Measurements from ENCODE around the gene SH2D4B.

SH2D4B gene

GRCh38 chr10:80648106-80648505 is 110.4 kb downstream of the SH2D4B start:
- no peaks in the 10 kb centered on the region for H3K27me3 ChIP-seq (ENCODE audit: insufficient read depth, low read depth)
- no peak overlapping the region for H3K27ac ChIP-seq
- no peak overlapping the region for H3K4me3 ChIP-seq (IDR thresholded peaks at IDR 0.05; ENCODE audit: insufficient read depth, low read depth, low read length)
- TF ChIP-seq, protein P1, sequence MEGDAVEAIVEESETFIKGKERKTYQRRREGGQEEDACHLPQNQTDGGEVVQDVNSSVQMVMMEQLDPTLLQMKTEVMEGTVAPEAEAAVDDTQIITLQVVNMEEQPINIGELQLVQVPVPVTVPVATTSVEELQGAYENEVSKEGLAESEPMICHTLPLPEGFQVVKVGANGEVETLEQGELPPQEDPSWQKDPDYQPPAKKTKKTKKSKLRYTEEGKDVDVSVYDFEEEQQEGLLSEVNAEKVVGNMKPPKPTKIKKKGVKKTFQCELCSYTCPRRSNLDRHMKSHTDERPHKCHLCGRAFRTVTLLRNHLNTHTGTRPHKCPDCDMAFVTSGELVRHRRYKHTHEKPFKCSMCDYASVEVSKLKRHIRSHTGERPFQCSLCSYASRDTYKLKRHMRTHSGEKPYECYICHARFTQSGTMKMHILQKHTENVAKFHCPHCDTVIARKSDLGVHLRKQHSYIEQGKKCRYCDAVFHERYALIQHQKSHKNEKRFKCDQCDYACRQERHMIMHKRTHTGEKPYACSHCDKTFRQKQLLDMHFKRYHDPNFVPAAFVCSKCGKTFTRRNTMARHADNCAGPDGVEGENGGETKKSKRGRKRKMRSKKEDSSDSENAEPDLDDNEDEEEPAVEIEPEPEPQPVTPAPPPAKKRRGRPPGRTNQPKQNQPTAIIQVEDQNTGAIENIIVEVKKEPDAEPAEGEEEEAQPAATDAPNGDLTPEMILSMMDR (conservative IDR thresholded peaks at IDR 0.05; ENCODE audit: low read depth, low read length) = no peak
- no peak overlapping the region for H2AFZ ChIP-seq (ENCODE audit: low read depth)
- H3K9ac ChIP-seq = no peak overlapping the region
- H3K4me2 ChIP-seq = no peak overlapping the region
- no peaks in the 10 kb centered on the region for H3K79me2 ChIP-seq (ENCODE audit: insufficient read depth, low read depth)
- no peaks in the 10 kb centered on the region for H4K20me1 ChIP-seq (ENCODE audit: insufficient read depth)
- no peaks in the 10 kb centered on the region for H3K36me3 ChIP-seq (ENCODE audit: insufficient read depth)
- no peaks in the 10 kb centered on the region for H3K4me1 ChIP-seq (ENCODE audit: low read depth, poor library complexity, severe bottlenecking)

- Histone ChIP-seq H2AFZ (ENCODE audit: low read depth) (no peak overlapping the region), H3K4me1 (ENCODE audit: low read depth, poor library complexity, severe bottlenecking) (no peaks in the 10 kb centered on the region), H3K27ac (no peak overlapping the region), H3K79me2 (ENCODE audit: insufficient read depth, low read depth) (no peaks in the 10 kb centered on the region), H3K4me3 (IDR thresholded peaks at IDR 0.05; ENCODE audit: insufficient read depth, low read depth, low read length) (no peak overlapping the region), H3K4me2 (no peak overlapping the region), H3K9ac (no peak overlapping the region), H3K36me3 (ENCODE audit: insufficient read depth) (no peaks in the 10 kb centered on the region), H4K20me1 (ENCODE audit: insufficient read depth) (no peaks in the 10 kb centered on the region), H3K27me3 (ENCODE audit: insufficient read depth, low read depth) (no peaks in the 10 kb centered on the region)
- TF ChIP-seq, protein P1 (conservative IDR thresholded peaks at IDR 0.05; ENCODE audit: low read depth, low read length) = no peak
These were observed 111.5 kb downstream of the SH2D4B start for GRCh38 chr10:80649183-80649582.

- no peak overlapping the region for H3K27ac ChIP-seq
- H4K20me1 ChIP-seq (ENCODE audit: insufficient read depth) = no peaks in the 10 kb centered on the region
- no peak overlapping the region for H3K4me2 ChIP-seq
- no peak overlapping the region for H2AFZ ChIP-seq (ENCODE audit: low read depth)
- H3K9ac ChIP-seq = no peak overlapping the region
- TF ChIP-seq, protein P1 (conservative IDR thresholded peaks at IDR 0.05; ENCODE audit: low read depth, low read length) = no peak
- H3K4me1 ChIP-seq (ENCODE audit: low read depth, poor library complexity, severe bottlenecking) = no peaks in the 10 kb centered on the region
- no peaks in the 10 kb centered on the region for H3K79me2 ChIP-seq (ENCODE audit: insufficient read depth, low read depth)
- no peaks in the 10 kb centered on the region for H3K27me3 ChIP-seq (ENCODE audit: insufficient read depth, low read depth)
- H3K36me3 ChIP-seq (ENCODE audit: insufficient read depth) = no peaks in the 10 kb centered on the region
- H3K4me3 ChIP-seq (IDR thresholded peaks at IDR 0.05; ENCODE audit: insufficient read depth, low read depth, low read length) = no peak overlapping the region
These were observed 118.2 kb downstream of the SH2D4B start for GRCh38 chr10:80655898-80656297.

GRCh38 chr10:80658068-80658467 is 120.4 kb downstream of the SH2D4B start:
- Histone ChIP-seq H3K4me2 (no peak overlapping the region), H3K27me3 (ENCODE audit: insufficient read depth, low read depth) (no peaks in the 10 kb centered on the region), H3K27ac (no peak overlapping the region), H3K36me3 (ENCODE audit: insufficient read depth) (no peaks in the 10 kb centered on the region), H3K4me1 (ENCODE audit: low read depth, poor library complexity, severe bottlenecking) (peaks cover 3% of the 10 kb centered on the region), H3K9ac (no peak overlapping the region), H3K79me2 (ENCODE audit: insufficient read depth, low read depth) (no peaks in the 10 kb centered on the region), H3K4me3 (IDR thresholded peaks at IDR 0.05; ENCODE audit: insufficient read depth, low read depth, low read length) (no peak overlapping the region), H4K20me1 (ENCODE audit: insufficient read depth) (no peaks in the 10 kb centered on the region), H2AFZ (ENCODE audit: low read depth) (no peak overlapping the region)
- TF ChIP-seq, protein P1 (conservative IDR thresholded peaks at IDR 0.05; ENCODE audit: low read depth, low read length) = no peak
